Fibroblast of the conjunctiva (primary cell): ENCODE results near the gene RGS7.

ENCODE experiments used
- DNase-seq: peaks from one replicate; pipeline ENCODE4 v3.0.0-alpha.2; 2010; ENCODE audit warnings: low read depth

Gene RGS7

DNA sequence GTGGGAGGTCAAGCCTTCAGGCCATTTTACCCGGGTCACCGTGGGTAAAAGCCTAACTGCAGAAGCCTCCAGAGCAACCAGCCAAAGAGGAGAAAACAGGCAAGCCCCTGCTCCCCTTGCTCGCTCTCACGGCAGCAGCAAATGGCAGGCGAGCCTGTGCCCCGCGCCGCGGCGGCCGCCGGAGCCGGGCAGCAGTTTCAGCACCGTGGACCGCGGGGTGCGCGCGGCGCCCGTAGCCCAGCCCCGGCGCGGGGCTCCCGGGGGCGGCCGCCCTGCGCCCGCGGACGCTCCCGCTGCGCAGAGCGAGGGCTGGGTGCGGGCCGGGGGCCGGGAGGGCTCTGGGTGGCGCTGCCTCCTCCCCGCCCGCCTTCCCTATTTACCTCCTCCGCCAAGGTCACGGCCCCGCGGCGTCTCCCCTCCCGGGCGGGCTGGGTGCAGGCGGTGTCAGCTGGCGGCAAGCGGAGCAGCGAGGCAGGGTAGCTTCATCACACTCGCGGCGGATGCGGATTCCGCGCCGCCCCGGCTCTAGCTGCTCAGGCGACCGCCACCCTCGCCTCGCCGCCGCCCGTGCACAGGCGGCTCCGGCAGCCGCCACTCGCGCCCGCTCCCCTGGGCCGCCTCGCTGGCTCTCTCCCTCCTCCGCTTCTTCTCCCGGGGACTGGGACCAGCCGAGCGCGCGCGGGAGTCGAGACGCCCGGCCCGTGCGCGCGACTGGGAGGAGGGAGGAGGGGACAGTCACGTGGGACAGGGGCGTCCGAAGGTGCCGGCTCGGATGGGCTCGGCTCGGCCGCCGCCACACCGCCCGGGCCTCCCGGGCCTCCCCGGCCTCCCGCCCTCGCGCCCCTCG, at the start of gene RGS7:
Gene RGS7, minus strand, starts transcription at position 687 of the 847 bp plus-strand sequence.
- DNase-seq = peak; percentile 14

- no peak for DNase-seq
These were observed 49.4 kb upstream of the RGS7 start for GRCh38 chr1:241406421-241406820.

DNA sequence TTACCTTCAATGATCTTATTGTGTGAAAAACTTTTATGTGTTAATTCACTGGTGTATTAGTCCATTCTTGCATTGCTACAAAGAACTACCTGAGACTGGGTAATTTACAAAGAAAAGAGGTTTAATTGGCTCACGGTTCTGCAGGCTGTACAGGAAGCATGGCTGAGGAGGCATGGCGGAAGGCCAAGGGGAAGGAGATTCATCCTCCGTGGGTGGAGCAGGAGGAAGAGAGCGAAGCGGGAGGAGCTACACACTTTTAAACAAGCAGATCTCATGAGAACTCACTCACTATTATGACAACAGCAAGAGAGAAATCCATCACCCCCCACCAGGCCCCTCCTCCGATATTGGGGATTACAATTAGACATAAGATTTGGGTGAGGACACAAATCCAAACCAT, 44.2 kb upstream of the RGS7 start:
- no peak for DNase-seq

DNA sequence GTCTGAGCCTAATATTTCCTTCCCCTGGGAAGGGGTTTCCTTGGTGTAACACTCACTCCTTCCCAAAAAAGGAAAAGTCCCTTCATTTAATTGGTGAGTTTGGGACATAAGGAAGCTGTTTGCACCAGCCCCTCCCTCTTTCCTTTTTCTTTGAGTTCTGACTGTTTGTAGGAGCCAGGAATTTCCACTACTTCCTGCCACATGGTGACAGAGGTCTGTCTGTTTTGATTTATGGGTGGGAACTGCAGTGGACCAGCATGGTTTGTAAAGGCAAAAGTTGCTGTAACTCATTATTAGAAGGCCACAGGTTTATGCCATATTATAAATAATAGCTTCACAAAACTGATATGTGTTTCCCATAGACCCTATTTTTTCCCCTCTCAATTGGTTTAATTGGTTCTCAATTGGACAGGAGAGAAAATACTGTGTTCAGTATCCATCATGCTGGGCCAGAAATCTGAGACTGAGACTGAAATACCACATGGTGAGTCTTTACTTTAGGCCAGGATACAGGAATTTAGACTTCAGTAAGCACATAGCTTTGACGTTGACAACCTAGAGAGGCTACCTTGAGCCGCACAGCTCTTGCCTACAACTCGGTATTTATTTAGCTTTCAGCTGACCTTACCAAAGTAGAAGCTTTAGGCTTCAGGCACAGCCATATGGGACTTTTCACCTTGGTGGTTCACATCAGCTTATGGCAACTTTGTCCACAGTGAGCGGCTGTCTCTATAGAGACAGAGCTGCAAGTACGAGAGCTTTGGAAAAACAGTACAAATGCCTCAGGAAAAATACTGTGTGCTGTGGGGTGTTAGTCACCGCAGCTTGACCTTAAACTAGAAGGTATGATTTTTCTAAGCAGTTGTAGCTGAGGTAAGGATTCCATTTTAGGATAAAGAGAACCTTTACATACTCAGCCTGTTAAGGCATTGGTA, 40.0 kb upstream of the RGS7 start:
- DNase-seq = no peak

GRCh38 chr1:241391926-241392710, 35.1 kb upstream of the RGS7 start:
- DNase-seq = no peak

DNA sequence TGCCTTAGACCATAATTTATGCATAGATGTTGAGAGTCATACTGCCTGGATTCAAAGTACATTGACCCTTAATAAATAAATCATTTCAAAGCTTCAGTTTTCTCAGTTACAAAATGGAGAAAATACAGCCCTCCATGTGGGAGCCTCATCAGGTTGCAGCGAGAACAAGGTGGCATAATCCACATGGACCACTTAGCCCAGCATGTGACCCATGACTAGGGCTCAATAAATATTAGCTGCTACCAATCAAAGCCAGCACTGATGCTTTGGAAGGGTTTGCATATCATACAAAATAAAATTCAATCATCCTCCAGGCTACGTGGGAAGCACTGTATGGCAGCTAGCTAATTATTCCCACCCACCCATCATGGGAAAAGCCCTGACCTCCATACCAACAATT, 33.5 kb upstream of the RGS7 start:
- no peak for DNase-seq

DNA sequence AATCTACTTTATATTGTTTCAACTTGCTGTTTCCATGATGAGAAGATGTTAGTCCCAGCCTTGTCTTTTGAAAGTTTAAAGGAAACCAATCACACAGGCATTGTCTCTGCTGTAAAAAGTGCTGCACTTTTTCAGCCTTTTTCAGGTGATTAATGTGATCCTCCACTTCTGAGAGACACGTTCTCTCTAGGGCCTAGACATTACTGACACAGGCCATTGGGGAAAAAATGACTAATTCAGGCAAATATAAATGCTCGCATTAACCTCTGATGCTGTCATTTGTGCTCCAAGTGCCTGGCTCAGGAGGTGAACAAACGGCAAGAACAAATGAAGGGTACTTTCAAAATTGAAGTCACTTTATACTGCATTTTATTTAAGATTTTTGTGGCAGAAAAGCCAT, 32.4 kb upstream of the RGS7 start:
- DNase-seq = no peak

DNA sequence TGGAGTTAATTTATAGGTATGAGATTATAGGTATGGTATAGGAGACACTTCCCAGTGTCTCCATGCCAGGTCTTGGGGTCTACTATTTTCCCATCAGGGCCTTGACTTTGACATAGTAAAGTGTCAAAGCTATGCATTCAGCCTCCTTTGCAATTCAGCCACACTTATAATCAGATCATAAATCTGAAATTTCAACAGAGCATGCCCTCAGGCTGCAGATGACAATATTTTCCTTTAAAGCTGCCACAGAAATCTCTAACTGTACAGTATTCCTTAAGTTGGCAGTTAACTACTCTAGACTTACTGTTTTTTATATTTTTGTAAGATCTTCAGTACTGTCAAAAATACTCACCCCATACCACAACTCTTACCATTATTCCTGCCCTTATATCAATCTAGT, 30.2 kb upstream of the RGS7 start:
- no peak for DNase-seq

DNA sequence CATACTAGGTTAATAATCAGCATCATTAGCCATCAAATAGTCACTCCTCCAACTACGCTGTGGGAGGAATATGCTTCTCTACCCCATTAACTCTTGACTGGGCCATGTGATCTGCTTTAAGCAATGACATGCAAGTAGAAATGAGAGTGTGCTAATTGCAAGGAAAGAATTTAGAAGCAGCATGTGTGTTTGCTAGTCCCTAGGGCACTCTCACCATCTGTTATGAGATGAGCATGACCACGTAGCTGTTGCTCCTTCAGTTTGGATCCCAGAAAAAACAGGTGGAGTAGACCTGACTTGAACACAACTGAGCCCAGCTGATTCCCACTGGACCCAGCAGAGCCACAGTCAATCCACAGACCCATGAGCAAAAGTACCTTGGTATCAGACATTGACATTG, 19.7 kb upstream of the RGS7 start:
- no peak for DNase-seq

DNA sequence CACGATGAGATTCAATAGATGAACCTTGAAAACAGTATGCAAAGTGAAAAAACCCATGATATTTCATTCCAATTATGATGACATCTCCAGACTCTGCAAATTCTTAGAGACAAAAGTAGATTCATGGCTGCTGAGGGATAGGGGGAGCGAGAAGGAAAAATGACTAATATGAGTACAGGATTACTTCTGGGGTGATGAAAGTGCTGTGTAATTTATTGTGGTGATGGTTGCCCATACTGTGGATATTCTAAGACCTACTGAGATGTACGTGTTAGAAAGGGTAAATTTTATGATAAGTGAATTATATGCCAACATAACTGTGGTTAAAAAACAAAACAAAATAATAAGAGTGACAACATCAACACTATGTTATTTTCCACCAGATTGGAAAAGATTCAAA, 18.9 kb upstream of the RGS7 start:
- no peak for DNase-seq

DNA sequence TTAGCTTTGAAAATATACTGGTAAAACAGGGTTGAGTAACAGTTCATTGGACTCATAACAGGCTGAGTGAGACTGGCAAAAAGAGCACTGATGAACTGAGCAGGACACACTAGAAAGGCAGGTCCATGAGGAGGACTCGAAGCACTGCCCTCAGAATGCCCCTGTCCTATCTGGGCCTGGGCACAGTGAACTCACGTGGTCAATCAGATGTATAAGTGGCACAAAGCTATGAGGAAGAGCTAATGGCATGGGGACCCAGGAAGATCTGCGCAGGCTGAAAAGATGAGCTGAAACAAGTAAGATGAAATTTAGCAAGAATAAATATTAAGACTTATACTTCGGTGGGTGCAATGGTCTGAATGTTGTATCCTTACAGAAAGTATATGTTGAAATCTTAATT, 9.2 kb upstream of the RGS7 start:
- no peak for DNase-seq

- DNase-seq = no peak
These were observed 5.3 kb upstream of the RGS7 start for GRCh38 chr1:241362350-241362749.

DNA sequence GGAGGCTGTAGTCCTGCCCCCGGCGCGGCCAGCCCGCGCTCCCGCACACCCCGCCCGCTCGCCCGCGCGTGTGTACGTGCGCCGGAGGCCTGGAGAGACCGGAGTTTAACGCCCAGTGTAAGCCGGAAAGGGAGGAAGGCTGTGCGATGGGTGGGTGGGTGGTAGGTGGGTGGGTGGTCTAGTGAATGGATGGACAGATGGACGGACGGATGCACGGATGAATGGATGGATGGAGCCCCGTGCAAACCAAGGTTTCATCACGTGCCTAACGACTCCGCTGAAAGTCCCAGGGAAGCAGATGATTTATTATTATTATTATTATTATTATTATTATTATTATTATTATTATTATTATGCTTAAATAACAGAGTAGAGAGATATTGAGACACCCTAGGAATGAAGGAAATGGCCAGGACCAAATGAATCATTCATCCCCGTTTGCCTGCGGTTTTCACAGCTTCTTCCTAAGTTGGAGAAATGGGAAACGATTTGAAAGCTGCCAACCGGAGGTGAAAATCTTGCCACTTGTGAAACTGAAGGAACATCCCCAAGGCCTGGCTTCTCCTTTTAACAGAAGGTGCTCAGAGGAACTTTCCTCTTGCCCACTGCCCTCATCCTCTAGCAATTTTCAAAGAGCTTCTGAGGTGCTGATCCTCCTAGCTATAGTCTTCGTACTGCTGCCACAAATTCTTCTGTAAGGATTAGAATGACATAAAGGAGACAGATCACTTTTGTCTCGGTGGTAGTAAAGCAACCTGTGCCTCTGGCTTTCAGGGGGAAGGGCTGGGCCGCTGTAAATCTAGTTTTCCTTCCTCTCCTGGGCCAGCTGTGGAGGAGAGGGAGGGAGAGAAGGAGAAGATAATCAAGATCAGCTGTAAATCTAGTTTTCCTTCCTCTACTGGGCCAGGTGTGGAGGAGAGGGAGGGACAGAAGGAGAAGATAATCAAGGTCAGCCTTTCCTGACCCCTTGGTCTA, 648 bp upstream of the RGS7 start:
- DNase-seq = no peak

DNA sequence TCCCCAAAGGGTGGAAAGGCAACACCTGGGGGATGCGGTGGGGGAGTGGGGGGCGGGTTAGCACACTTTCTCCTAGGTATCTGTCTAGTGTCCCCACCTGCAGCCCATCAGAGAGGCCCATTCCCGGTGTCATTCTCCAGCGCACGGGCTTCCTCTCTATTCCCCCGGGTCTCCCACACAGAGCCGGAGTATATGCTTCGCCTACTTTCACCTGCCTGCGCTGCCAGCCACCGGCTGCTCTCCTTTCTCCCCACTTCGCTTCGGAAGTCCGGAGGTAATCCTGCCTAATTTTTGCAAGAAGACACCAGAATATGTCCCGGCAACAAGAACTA, 852 bp downstream of the RGS7 start:
- DNase-seq = no peak

- DNase-seq = no peak
These were observed 1.5 kb downstream of the RGS7 start for GRCh38 chr1:241355311-241356010.

DNA sequence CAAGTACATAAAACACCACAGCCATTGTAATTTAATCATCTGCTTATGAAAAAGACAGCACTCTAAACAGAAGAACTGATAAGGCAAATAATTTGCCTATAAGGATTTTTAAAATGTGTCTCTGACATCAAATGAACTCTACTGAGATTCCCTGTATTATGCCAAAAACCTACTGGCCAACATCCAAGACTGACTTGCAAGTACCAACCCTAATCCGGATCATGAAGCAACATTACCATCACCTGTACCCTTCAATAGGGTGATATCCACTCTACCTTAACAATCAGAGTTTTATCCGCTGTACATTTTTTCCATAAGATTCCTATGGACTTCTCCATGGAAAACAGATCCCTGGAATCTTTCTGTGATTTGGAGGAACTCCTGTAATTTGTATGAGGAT, 4.6 kb downstream of the RGS7 start:
- DNase-seq = no peak

GRCh38 chr1:241351841-241352240, 5.2 kb downstream of the RGS7 start:
- DNase-seq = no peak

- no peak for DNase-seq
These were observed 13.0 kb downstream of the RGS7 start for GRCh38 chr1:241343956-241344355.

- DNase-seq = no peak
These were observed 20.7 kb downstream of the RGS7 start for GRCh38 chr1:241336335-241336734.

GRCh38 chr1:241332987-241333386, 24.0 kb downstream of the RGS7 start:
- DNase-seq = no peak

- no peak for DNase-seq
These were observed 25.0 kb downstream of the RGS7 start for GRCh38 chr1:241332037-241332409.
